GM19468 (cell line): ENCODE results near the gene RCOR1.
"Not testable (repeated sequence)": the region's sequence is repeated elsewhere in the genome, so short reads cannot be mapped to it uniquely, and the experiment has no call there.

Source experiments
- ATAC-seq: cut with Tn5 transposase; IDR thresholded peaks from one replicate; pipeline ENCODE4 v1.9.1; 2021; ENCODE audit warnings: mild to moderate bottlenecking, moderate library complexity, moderate number of reproducible peaks; ENCODE audit not compliant: unreplicated experiment; ENCODE audit errors: extremely low read depth

Gene RCOR1

DNA sequence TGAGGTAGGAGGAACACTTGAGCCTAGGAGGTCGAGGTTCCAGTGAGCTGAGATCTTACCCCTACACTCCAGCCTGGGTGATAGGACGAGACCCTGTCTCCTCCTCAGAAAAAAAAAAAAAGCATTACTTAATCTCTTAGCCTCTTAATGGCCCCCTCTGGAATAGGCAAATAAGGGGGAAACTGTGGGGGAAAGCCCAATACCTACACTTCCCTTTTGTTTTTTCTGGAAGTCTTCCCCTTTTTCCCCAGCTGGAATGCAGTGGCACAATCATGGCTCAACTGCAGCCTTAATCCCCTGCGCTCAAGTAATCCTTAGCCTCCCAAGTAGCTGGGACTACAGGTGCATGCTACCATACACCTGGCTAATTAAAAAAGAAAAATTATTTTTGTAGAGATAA is 32.2 kb downstream of the RCOR1 start:
- ATAC-seq, result no peak

DNA sequence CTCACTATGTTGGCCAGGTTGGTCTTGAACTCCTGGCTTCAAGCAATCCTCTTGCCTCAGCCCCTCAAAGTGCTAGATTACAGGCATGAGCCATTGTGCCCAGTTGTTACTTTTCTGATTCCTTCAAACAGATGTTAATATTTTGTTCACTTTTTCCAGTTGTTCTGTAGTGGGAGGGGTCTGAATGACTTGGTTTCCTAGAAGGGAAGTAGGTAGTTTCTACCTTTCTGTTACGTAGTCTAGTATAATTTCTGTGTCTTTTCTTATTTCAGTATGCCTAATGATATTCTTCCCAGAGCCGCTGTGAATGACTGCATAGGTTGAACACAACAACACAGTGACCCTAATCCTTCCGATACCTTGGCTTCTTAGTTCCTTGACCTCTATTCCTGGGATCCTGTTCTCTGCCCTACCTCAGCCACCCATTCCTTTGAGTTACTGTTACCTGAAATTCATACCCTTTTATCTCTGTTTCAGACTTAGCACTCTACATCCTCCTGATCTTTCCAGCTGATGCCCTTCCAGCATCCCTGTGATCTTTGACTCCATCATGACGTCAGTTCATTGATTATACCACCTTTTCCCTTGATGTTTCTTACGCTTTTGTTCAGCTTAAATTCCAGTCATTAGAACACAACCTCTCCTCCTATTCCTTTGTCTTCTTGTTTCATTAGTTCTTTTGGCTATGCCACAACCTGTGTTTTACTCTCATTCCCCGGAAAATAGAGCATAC is 33.3 kb downstream of the RCOR1 start:
- ATAC-seq, result no peak

DNA sequence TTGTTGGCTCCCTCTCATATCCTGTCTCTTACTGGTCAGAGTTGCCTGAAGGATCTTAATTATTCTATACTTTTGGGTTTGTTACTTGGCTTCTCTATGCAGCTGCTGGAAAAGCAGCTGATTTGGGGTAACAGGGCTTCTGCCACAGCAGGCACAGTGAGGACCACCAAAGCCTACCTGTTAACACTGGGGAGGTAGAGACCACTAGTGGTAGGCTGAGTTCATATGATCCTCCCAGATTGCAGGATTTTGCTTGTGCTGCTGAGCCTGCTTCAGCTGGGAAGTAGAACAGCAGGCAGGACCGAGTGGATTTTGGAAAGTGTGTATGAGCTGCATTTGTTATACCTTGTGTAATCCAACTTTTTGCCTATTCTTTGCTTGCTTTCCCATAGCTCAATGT is 34.1 kb downstream of the RCOR1 start:
- no peak for ATAC-seq

DNA sequence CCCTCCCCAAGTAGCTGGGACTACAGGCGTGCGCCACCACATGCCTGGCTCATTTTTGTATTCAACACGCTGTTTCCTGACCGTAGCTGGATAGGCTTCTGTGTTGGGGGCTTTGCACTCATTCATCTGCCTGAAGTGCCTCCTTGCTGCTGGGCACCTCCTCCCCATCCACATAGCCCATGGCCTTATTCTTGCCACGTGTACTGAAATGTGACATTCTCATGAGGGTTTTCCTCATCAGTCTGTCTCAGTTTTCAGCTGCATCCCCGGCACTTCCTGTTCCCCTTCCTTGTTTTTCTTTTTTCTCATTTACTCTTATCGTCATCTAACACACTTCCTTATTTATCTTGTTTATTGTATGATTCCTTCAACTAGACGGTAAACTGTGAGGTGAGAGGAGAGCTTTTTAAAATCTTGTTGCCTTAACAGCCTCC is 36.6 kb downstream of the RCOR1 start:
- ATAC-seq, result no peak

DNA sequence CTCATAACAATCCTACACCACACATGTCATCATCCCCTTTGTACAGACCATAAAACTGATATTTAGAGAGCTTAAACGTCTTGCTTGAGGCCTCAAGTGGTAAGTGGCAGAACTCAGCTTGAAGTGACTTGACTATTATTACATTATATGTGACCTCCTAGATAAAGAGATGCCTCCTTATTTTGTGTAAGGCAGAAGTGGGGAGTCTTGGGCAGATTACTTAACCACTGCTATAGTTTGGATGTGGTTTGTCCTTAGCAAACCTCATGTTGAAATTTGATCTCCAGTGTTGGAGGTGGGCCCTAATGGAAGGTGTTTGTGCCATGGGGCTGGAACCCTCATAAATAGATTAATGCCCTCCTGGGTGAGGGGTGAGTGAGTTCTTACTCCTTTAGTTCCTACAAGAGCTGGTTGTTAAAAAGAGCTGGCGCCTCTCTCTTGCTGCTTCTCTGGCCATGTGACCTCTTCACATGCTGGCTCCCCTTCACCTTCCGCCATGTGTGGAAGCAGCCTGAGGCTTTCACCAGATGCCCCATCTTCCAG is 37.4 kb downstream of the RCOR1 start:
- ATAC-seq, result no peak

DNA sequence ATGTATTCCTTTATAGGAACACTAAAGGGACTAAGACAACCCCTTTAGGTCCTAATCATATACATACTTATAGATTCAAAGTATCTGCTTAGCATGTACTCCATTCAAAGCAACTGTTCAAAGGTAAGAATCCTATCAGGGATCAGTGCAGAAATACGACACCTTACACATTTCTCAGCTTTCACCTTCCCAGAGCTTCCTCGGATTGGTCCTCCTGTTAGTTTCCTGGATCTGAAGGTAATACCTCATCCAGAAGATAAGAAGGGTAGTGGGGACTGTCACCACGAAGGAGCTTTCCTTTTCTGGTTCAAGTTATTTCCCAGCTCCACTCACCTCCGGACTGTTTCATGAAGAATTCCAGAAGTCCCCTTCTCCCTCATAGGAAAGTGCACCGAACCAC is 38.0 kb downstream of the RCOR1 start:
- no peak for ATAC-seq

DNA sequence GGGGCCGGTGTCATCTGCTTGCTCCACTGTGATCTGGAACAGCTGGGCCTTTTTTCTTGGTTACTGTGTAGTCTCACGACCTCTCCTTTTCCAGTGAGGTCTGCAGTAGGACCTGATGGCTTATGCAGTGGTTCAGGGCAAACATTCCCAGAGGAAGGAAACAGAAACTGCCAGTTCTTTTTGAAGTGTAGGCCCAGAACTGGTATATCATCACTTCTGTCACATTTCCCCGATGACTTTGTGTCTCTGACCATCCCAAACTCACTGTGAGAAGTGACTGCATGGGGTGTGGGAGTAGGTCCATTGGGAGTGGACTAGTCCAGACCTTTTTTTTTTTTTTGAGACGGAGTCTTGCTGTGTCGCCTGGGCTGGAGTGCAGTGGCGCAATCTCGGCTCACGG is 38.4 kb downstream of the RCOR1 start:
- no peak for ATAC-seq

DNA sequence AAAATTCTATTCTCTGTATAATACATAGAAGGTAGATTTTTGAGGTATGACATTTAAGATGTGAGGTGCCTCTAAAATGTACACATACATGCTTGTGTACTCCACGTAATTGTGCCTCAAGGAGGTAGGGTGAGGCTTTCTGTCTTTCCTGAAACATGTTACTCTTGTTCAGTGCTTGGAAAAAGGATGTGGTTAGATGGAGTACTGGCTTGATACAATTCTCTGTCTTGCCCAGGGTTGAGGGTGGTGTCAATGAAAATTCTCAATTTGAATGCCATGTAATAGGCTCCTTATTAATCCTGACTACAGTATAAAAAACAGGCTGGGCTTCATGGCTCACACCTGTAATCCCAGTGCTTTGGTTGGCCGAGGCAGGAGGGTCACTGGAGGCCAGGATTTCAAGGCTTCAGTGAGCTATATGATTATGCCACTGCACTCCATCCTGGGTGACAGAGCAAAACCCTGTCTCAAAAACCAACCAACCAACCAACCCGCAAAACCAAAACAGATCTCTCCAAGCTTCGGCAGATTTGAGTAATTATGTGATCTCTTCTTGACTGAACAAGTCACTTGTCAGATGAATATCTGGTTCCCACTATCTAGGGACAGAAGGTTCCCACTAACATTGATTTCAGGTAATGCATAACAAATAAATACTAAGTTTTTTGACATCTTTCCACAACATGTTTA is 41.6 kb downstream of the RCOR1 start:
- no peak for ATAC-seq

DNA sequence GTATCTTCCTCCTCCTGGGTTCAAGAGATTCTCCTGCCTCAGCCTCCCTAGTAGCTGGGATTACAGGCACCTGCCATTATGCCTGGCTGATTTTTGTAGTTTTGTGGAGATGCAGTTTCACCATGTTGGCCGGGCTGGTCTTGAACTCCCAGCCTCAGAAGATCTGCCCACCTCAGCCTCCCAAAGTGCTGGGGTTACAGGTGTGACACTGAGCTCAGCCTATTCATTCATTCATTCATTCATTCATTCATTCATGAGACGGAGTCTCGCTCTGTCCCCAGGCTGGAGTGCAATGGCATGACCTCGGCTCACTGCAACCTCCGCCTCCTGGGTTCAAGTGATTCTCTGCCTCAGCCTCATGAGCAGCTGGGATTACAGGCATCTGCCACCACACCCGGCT is 47.2 kb downstream of the RCOR1 start:
- ATAC-seq, result not testable (repeated sequence)

DNA sequence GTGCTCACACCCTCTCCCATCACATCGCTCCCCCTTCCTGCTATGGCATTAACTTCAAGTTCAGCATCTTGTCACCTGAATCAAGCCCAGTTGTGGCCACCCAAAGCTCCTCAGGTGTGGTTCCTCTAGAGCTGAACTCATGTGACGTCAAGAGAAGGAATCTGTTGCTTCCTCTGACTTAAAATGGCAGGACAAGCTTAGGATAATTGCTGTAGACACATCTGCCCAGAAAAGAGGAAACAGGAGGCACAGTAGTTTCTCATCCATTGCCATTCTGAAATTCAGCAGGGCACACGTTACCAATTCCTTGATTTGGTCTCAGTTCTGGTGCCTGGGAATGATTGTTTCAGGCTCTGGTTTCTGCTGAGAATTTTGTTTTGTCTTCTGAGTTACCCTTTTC is 52.1 kb downstream of the RCOR1 start:
- no peak for ATAC-seq

DNA sequence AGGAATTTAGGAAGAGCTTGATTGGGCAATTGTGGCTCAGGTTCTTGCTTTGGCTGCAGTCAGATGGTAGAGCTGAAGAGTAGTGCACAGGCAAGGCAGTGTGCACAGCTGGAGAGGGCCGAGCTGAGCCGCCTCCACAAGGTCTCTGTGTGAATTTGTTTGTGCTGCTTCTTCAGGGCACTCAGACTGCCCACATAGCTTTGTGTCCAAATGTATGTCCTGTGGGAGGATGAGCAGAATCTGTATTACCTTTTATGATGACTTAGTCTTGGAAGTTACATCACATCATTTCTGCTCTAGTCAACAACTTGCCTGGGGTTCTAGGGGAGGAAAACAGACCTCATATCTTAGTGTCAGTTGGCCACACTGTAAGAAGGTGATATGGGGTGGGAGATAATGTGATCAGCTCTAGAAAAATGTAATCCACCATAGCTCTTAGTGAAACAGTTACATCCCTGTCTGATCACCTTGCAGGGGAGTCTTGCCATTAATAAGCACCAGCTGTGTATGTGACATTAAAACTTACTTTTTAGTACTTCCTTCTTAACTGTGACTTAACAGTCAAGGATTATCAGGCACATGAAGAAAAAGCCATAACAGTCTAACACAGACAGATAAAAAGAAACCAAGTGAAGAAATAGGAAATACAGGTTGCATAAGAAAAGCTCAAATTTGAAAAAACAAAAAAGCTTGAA is 53.4 kb downstream of the RCOR1 start:
- no peak for ATAC-seq

DNA sequence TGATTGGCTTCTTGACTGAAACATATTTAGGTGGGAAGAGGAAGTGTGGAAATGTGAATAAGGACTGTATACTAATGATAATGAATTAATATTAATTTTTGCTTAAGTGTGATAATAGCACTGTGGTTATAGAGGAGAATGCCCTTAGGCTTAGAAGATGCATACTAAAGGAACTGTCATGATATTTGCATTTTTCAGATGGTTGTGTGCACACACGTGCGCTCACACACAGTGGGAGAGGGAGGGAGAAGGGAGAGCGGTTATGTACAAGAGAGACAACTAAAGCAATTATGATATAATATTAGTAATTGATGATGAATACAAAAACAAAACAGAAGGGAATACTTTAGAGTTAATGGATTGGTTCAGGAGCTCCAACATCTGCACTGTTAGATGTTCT is 54.2 kb downstream of the RCOR1 start:
- ATAC-seq, result no peak

DNA sequence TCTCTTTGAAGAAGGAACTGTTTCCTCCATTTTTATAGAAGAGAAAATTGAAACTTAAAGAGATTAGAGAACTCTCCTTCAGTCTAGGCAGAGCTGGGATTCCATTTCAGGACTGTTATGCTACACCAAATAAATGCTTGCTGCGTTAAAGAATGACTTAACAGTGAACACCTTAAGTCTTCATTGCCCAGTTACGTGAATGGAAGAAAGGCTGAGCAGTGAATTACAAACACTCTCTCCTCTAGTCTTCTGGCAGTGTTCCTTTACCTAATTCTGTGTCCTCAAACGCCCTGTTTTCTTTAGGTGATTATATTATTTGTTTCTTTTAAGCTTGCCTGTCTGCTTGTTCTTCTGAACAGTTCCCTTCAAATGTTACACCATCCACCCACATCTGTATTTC is 59.7 kb downstream of the RCOR1 start:
- ATAC-seq, result no peak

DNA sequence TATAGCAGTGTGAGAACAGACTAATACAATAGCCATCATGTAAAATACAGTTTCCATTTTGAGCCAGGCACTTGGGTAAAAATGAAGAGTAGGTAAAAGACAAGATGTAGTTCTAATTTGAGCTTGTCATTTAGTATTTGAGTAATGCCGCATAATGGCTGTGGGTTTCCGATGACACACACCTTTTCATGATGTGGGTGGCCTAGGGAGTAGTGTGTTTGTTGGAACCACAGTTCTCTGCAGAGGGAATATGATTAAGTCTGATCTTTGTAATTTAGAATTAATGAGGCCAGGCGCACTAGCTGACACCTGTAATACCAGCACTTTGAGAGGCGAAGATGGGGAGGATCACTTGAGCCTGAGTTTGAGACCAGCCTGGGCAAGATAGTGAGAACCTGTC is 61.8 kb downstream of the RCOR1 start:
- ATAC-seq, result no peak

DNA sequence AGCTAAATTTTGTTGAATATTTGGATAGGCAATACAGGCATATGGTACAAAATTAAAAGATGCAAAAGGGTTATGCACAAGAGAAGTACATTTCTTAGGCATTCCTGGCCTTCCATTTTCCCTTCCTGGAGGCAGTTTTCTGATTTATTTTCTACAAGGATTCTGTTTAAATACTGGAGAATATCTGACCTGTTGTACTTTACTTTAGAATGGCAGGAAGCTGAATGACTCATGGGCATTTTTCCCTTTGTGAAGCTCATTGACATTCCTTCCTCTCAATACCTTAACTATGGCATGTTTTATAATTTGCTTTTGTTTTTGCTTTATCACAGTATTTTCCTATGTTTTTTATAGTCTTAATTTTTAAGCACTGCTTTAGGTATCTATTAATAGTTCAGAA is 62.7 kb downstream of the RCOR1 start:
- ATAC-seq, result no peak

DNA sequence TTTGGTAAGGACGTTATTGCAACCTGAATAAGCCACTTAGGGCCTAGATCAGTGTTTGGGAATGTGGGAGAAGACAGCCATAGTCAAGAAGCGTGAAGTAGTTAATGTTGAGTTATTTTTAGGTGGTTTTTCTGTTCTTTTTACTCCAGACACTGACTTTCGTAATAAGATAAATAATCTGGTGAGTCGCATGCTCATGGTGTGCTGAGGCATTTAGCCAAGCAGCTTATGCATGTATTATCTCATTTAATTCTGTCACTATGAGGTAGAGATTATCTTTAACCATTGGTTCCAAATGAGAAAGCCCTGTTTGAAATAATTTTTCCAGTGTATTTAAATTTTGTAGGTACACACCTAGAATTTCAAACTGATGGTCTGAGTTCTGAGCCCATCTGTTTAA is 67.3 kb downstream of the RCOR1 start:
- ATAC-seq, result no peak

DNA sequence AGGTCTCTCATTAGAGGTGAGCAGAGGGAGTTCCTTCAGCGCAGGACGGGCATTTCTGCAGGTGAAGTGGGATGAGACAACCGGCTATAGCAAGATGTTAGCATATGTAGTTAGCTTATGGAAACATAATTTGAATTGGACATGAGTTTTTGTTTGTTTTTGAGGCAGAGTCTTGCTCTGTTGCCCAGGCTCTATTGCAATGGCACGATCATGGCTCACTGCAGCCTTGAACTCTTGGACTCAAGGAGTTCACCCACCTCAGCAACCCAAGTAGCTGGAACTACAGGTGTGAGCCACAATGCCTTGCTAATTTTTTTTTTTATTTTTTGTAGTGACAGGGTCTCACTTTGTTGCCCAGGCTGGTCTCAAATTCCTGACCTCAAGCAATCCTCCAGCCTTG is 69.2 kb downstream of the RCOR1 start:
- no peak for ATAC-seq

DNA sequence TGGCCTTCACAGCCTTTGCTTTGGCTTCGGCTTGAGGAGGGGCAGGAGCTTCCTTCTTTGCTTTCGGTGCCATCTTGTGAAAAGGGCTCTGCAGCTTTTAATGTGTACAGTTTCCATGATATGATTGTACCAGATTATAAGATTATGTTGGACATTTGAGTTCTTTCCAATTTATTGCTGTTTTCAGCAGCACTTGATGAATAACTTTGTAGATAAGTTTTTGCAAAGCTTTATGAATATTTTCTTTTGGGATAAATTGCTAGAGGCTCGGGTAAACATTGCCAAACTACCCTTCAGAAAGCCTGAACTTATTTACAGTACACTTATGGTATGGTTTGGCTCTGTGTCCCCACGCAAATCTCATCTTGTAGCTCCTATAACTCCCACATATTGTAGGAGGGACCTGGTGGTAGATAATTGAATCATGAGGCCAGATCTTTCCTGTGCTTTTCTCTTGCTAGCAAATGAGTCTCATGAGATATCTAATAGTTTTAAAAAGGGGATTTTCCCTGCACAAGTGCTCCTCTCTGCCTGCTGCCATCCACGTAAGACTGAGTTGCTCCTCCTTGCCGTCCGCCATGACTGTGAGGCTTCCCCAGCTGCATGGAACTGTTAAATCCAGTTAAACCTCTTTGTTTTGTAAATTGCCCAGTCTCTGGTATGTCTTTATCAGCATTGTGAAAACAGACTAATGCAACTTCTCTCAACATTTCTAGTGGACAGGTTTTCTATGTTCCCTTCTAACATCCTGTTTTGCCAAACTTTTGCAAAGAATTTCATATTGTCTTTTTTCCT is 70.4 kb downstream of the RCOR1 start:
- ATAC-seq, result no peak

DNA sequence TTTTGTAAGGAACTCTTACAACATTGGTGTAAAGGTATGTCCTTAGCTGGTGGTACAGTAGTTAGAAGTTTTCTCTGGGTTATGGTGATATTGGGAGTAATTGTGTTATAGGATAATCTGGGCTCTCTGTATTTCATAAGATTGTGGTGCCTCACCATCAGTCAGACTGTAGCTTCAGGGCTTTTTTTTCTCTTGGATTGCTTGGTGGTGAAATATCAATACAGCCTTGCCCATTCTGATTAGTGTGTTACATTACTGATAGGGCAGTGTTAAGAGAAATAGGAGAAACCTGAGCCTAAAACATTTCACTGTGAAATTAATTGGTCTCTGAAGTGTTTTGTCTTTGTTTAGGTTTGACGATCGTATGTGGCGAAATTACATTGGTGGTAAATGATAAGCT is 71.0 kb downstream of the RCOR1 start:
- ATAC-seq, result no peak

DNA sequence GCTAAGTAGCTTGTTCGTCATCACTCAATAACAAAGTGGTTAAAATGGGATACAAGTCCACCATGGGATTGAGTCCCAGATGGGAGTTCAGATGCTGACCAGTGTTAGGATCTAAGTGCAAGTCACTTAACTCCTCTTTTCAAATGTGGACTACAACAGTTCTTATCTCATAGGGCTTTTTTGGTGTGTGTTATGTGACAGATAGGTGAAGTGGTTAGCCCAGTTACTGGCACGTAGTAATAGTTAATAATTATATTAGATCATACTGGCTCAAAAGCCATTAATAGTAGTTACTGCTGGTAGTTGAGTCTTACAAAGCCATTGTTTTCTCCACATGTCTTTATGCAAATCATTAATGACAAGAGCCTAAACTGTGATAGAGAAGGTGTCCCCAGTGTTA is 73.2 kb downstream of the RCOR1 start:
- no peak for ATAC-seq
